Panc1 (cell line): Measurements from ENCODE around the gene TBX4.

Source experiments
- POLR2AphosphoS5 ChIP-seq: IDR thresholded peaks from 2 replicates; pipeline ENCODE4 v1.6.1; 2012; ENCODE audit warnings: mild to moderate bottlenecking, low read depth, low read length, moderate library complexity
- SIN3A ChIP-seq: IDR thresholded peaks from 2 replicates; pipeline ENCODE4 v1.6.1; 2012; ENCODE audit warnings: low read depth, mild to moderate bottlenecking, low read length, moderate library complexity, borderline replicate concordance; ENCODE audit not compliant: insufficient read depth
- TCF7L2 ChIP-seq: IDR thresholded peaks from 2 replicates; pipeline ENCODE4 v1.6.1; 2011; ENCODE audit warnings: mild to moderate bottlenecking, low read depth, low read length, inconsistent platforms
- TF ChIP-seq, protein P1 (sequence below): fragments of 450-650 bp; IDR thresholded peaks from 2 replicates; pipeline ENCODE4 v1.5.1; 2017; ENCODE audit warnings: mild to moderate bottlenecking
- TF ChIP-seq, protein P2 (sequence below), 2 experiments: IDR thresholded peaks; 2 replicates each; pipeline ENCODE4 v1.6.1; 2011 to 2012; ENCODE audit warnings: low read depth in 2 of 2, control low read depth in 1 of 2, low read length in 1 of 2, mild to moderate bottlenecking in 1 of 2, moderate library complexity in 1 of 2; ENCODE audit not compliant: insufficient read depth in 1 of 2

DNA sequence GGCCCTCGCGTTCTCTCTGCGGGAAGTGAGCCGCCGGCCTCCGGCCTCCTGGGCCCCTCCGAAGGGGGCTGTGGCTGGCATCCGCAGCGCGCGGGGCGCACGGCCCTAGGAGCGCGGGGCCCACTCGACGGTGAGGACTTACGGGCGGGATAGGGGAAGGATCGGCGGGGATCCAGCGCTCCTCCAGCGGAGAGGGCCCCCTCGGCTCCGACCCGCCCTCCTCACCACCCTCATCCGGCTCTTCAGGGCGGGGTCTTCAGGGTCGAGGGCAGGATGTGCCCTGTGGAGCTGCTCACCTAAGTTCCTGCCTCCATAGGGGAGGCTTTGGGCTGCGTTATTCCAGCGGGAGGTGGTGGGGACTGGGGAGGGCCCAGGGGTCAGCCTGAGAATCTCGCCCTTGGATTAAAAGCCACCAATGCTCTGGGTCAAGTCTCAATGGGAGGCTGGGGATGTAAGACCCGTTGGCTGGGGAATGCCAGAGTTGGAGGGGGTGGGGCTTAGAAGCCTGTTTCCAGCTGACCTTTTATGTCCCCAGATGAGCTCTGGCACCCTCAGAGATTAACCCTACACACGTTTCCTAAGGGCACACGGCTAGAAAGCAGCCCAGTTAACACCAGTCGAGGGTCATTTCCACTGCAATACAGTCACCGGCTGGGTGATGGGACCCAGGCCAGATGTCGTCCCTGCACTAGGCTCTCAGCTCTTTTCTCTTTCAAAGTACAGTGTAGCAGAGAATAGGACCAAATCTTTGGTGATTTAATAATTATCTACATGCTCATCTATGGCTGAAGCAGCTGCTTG is 39.2 kb upstream of the TBX4 start:
- TF ChIP-seq, protein P1, sequence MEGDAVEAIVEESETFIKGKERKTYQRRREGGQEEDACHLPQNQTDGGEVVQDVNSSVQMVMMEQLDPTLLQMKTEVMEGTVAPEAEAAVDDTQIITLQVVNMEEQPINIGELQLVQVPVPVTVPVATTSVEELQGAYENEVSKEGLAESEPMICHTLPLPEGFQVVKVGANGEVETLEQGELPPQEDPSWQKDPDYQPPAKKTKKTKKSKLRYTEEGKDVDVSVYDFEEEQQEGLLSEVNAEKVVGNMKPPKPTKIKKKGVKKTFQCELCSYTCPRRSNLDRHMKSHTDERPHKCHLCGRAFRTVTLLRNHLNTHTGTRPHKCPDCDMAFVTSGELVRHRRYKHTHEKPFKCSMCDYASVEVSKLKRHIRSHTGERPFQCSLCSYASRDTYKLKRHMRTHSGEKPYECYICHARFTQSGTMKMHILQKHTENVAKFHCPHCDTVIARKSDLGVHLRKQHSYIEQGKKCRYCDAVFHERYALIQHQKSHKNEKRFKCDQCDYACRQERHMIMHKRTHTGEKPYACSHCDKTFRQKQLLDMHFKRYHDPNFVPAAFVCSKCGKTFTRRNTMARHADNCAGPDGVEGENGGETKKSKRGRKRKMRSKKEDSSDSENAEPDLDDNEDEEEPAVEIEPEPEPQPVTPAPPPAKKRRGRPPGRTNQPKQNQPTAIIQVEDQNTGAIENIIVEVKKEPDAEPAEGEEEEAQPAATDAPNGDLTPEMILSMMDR = no peak
- TF ChIP-seq POLR2AphosphoS5 (no peak), SIN3A (no peak), TCF7L2 (no peak)
- TF ChIP-seq, protein P2, sequence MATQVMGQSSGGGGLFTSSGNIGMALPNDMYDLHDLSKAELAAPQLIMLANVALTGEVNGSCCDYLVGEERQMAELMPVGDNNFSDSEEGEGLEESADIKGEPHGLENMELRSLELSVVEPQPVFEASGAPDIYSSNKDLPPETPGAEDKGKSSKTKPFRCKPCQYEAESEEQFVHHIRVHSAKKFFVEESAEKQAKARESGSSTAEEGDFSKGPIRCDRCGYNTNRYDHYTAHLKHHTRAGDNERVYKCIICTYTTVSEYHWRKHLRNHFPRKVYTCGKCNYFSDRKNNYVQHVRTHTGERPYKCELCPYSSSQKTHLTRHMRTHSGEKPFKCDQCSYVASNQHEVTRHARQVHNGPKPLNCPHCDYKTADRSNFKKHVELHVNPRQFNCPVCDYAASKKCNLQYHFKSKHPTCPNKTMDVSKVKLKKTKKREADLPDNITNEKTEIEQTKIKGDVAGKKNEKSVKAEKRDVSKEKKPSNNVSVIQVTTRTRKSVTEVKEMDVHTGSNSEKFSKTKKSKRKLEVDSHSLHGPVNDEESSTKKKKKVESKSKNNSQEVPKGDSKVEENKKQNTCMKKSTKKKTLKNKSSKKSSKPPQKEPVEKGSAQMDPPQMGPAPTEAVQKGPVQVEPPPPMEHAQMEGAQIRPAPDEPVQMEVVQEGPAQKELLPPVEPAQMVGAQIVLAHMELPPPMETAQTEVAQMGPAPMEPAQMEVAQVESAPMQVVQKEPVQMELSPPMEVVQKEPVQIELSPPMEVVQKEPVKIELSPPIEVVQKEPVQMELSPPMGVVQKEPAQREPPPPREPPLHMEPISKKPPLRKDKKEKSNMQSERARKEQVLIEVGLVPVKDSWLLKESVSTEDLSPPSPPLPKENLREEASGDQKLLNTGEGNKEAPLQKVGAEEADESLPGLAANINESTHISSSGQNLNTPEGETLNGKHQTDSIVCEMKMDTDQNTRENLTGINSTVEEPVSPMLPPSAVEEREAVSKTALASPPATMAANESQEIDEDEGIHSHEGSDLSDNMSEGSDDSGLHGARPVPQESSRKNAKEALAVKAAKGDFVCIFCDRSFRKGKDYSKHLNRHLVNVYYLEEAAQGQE (IDR thresholded peaks at IDR 0.05; ENCODE audit: insufficient read depth in 1 of 2, low read depth in 2 of 2, low read length in 1 of 2) = no peak
